SK-N-SH treated with all-trans-retinoic acid at 6 μM for 48 hours (cell line): ENCODE results near the gene LCE3E.

Source experiments
- BACH2 ChIP-seq: fragments of 250-450 bp; sonication (Bioruptor Pico); IDR thresholded peaks from 2 replicates; pipeline ENCODE4 v1.9.0; 2021; ENCODE audit warnings: mild to moderate bottlenecking, borderline replicate concordance
- ESRRG ChIP-seq: fragments of 250-450 bp; sonication (Bioruptor Pico); IDR thresholded peaks from 2 replicates; pipeline ENCODE4 v1.6.1; 2021; ENCODE audit warnings: mild to moderate bottlenecking
- TSHZ2 ChIP-seq: fragments of 250-450 bp; sonication (Bioruptor Pico); IDR thresholded peaks from 2 replicates; pipeline ENCODE4 v1.5.0; 2020; ENCODE audit warnings: mild to moderate bottlenecking, moderate library complexity

The LCE3E gene

DNA sequence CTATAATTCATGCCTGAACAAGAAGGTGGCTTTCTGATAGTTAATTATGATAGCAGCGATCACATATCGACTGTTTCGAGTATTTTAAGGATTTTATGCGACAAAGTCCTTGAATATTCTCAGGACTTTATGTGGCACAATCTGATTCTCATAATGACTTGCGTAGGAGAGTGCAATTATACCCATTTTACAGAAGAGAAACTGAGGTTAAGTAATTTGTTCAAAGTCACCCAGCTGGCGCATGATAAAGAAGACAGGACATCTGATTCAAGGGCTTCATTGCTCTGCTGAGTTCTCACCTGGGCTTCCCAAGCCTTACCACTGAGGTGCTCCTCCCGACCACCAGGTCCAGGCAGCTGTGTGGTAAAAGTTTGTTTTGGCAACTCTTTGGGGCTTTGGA lies 50.5 kb downstream of the LCE3E start (continued):
- TF ChIP-seq TSHZ2 (CRISPR knock-in tag) (no peak), BACH2 (CRISPR knock-in tag) (no peak), ESRRG (no peak)
